ENCODE results near the gene CCNK. TPM values are rescaled to one million over a fixed set of nuclear protein-coding genes. Genes with fewer than 3 reads are reported as not detected.

CCNK gene
- total and polyA plus RNA-seq, 2 of the 13 experiments (the other 11 are each of a cell fraction or from before 2014, with no cell fraction given), result 4.9 to 9.7 TPM

GRCh38 chr14:99447739-99448138 is 33.5 kb upstream of the CCNK start (continued):
- TF ChIP-seq ZNF567 (CRISPR knock-in tag; IDR thresholded peaks at IDR 0.05; ENCODE audit: borderline replicate concordance) (no peak), POLR2G (IDR thresholded peaks at IDR 0.05; ENCODE audit: low read depth, low read length) (no peak), GZF1 (CRISPR knock-in tag; IDR thresholded peaks at IDR 0.05) (no peak)

- 100% methylated on average over 2 of the region's 3 CpGs for WGBS (ENCODE audit: low lambda C conversion rate)
- H3K79me2 ChIP-seq (ENCODE audit: insufficient read depth, low read length), result no peaks in the 10 kb centered on the region
- BruUV-seq (replicated peaks), result no TSS peak
Observed at GRCh38 chr14:99450266-99450665, 30.9 kb upstream of the CCNK start.

More at GRCh38 chr14:99450266-99450665, 30.9 kb upstream of the CCNK start:
- Histone ChIP-seq H3K27ac (ENCODE audit: extremely low read length, insufficient read depth, low read length) (no peak overlapping the region), H3K27me3 (ENCODE audit: control insufficient read depth in 1 of 2, insufficient read depth in 2 of 2, low read length in 2 of 2) (no peaks in the 10 kb centered on the region), H3K9ac (ENCODE audit: insufficient read depth, low read depth, low read length) (no peak overlapping the region), H3K4me3 (replicated peaks in 1 of 3; ENCODE audit: insufficient read depth in 1 of 3, low read depth in 2 of 3, low read length in 3 of 3) (no peak overlapping the region), H3K4me2 (ENCODE audit: low read depth, low read length) (no peak overlapping the region), H2AFZ (ENCODE audit: low read length) (no peak overlapping the region), H3K9me3 (ENCODE audit: low read length) (no peaks in the 10 kb centered on the region), H3K36me3 (replicated peaks in 1 of 2; ENCODE audit: control insufficient read depth in 1 of 2, insufficient read depth in 2 of 2, low read length in 2 of 2) (peaks cover 13 to 43% of the 10 kb centered on the region in 2 experiments), H4K20me1 (ENCODE audit: insufficient read depth, low read length) (no peaks in the 10 kb centered on the region), H3K4me1 (ENCODE audit: insufficient read depth, low read length) (peaks cover 7% of the 10 kb centered on the region; the same call in 1 of the 2 replicates)
- ATAC-seq, result no peak
- CTCF ChIA-PET (ENCODE audit: low intra/inter-chr PET ratio, low total read pairs), result no interaction called here
- no peak for FAIRE-seq
- TF ChIP-seq ZNF546 (CRISPR knock-in tag; conservative IDR thresholded peaks at IDR 0.05) (no peak), MAX (IDR thresholded peaks at IDR 0.05) (no peak), PHF8 (CRISPR knock-in tag; IDR thresholded peaks at IDR 0.05) (no peak), CSRNP2 (CRISPR knock-in tag; conservative IDR thresholded peaks at IDR 0.05; ENCODE audit: low read depth) (no peak), NR1H2 (CRISPR knock-in tag; IDR thresholded peaks at IDR 0.05; ENCODE audit: borderline replicate concordance, low read depth) (no peak)
- intact Hi-C loops (cut with micrococcal nuclease; ENCODE audit: unreplicated experiment) (no loop called here), in situ Hi-C loops (cut with HindIII; ENCODE audit: extremely low pct_ligation_motif_present, low pct_unique_long_range_greater_than_20kb) (no loop called here)
- no peak for DNase-seq (ENCODE audit: low spot score)
- POLR2A ChIA-PET, result no interaction called here

Measured in HepG2 (cell line).